Activated CD4-positive, CD25-positive, alpha-beta regulatory T cell treated with anti-CD3 and anti-CD28 coated beads, Interleukin-2, amount 50 U/mL, for 16 hours (primary cell): ENCODE results near the gene BST1.
A peak's percentile ranks its signal among the peaks of the same experiment; 100 is the strongest.
"Not testable (repeated sequence)": the region's sequence is repeated elsewhere in the genome, so short reads cannot be mapped to it uniquely, and the experiment has no call there.

Source experiments
- DNase-seq: peaks from one replicate; pipeline ENCODE4 v3.0.0-alpha.2; 2020; ENCODE audit warnings: low read depth, low spot score

Gene BST1

DNA sequence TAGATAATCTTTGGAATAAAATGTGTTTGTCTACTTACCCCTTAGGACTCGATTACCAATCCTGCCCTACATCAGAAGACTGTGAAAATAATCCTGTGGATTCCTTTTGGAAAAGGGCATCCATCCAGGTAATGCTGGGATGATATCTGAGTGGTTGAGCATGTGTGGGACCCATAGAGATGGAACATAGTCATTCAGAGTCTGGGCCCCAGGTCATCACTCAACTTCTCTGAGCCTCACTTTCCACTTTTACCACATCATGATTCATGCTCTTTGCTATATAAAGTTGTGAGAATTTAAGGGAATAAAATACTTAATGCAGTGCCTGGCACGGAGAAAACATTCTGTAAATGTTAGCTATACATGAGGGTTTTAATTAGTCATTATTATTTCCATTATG is 8.9 kb downstream of the BST1 start:
- DNase-seq: no peak

DNA sequence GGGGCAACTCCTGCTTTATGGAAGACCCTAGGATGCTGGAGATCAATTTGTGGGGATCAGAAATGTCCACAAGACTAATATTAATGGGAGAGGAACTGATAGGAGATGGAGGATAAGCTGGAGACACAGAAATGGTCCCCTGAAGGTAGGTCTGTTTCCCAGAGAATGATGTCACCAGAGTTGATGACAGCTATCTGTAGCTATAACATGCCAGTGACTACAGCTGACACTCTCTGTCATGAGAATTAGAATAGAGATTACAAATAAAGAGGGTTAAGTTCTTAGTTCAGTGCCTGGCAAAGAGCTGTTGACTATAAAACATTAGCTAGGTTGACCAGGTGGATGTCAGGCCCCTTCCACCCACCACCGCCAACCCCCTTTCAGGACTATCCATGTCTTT is 9.3 kb downstream of the BST1 start:
- no peak for DNase-seq

GRCh38 chr4:15714141-15714540 is 11.3 kb downstream of the BST1 start:
- no peak for DNase-seq

DNA sequence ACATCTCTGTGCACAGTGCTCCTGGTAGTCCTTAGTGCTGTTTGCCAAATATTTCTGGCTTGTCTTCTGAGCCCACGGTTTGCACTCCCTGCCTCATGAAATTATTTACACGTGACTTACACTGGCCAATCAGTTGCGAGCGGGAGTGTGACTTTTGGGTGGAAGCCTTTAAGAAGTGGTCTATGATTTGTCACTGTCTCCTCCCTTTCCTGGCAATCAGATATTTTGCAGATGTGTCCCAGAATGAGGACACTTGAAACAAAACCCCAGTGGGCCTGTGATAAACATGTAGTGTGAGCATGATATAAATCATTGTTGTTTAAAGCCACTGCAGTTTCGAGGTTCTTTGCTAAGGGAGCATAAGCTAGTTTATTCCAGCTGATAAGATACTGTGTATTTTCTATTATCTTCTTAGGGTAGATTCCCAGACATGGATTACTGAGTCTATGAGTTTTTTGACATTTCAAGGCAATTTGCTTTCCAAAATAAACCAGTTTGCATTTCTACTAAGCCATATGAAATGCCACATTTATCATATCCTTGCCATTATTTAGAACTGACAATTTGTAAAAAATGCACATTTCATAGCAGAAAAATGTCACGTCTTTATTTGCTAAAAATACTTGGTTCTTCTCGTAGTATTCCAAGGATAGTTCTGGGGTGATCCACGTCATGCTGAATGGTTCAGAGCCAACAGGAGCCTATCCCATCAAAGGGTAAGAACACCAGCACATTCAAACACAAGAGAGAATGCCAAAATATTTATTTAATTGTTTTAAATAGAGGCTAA is 12.0 kb downstream of the BST1 start:
- DNase-seq: no peak

GRCh38 chr4:15716115-15716514 is 13.2 kb downstream of the BST1 start:
- no peak for DNase-seq

- no peak for DNase-seq
These were observed 14.2 kb downstream of the BST1 start for GRCh38 chr4:15717086-15717485.

DNA sequence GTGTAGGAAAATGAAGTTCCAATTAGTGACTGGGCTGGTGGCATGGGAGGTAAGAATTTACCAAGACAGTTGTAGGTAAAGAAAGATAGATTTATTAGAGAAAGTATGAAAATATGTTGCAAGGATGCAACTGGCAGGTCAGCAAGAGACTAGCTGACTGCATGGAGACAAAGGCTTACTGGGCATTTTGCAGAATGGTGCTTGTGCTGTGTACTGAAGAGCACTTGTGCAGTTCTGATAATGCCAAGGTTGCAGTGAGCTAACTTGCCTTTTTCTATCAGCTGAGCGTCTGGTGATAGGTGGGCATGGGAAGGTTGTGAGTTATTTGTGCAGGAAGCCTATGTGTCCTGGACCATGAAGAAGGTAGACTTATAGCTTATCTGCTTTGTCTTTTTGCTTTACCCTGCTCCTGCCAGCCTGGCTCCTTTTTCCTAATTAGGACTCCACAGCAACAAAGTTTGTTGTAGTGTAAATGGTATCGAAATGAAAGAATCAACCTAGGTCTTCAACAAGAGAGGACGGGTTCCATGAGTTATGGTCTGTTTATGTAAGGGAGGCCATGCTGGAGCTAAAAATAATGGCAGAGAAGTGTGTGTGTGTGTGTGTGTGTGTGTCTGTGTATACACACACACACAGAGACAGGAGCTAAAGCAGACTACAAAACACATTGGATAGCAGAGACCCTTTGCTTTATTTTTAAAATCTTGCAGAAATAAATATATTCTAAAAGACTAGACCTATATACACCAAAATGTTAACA is 15.0 kb downstream of the BST1 start:
- DNase-seq: no peak

GRCh38 chr4:15718465-15718864 is 15.6 kb downstream of the BST1 start:
- DNase-seq: no peak

GRCh38 chr4:15718959-15719358 is 16.1 kb downstream of the BST1 start:
- no peak for DNase-seq

DNA sequence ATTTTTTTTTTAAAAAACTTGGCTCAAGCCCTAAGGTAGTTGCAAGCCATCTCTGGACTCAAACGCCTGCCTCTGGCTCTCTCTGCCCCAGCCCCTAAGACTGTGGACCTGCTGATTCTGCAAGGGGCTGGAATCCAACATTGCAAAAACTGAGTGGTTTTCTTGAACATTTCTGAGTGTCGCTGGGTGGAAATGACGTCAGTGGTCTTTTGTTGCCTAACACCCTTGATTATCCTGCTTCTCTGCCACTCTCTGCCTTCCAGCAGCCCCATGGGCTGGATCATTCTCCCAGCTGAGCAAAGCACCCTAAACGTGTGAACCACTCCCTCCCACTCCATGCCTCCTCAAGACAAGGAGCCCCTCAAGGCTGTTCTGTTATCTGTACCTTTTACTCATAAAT is 16.6 kb downstream of the BST1 start:
- DNase-seq: no peak

DNA sequence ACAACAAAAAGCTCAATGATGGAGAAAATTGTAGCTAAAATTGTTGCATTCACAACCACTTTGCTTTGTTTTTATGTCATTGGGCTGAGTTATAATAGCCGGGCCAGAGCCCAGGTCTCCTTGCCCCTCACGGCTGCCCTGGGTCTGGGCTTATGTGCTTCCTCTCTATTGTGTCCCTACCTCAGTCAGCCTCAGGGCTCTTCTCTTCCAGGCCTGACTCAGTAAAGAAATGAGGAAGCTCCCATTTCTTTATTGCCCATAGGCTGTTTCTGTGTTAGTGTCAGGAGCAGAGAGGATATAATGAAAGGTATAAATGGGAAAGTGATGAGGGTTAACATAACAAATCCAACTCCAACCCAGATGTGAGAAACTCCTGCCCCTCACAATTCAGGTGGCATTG is 18.0 kb downstream of the BST1 start:
- no peak for DNase-seq

- DNase-seq: no peak
These were observed 22.7 kb downstream of the BST1 start for GRCh38 chr4:15725608-15726007.

DNA sequence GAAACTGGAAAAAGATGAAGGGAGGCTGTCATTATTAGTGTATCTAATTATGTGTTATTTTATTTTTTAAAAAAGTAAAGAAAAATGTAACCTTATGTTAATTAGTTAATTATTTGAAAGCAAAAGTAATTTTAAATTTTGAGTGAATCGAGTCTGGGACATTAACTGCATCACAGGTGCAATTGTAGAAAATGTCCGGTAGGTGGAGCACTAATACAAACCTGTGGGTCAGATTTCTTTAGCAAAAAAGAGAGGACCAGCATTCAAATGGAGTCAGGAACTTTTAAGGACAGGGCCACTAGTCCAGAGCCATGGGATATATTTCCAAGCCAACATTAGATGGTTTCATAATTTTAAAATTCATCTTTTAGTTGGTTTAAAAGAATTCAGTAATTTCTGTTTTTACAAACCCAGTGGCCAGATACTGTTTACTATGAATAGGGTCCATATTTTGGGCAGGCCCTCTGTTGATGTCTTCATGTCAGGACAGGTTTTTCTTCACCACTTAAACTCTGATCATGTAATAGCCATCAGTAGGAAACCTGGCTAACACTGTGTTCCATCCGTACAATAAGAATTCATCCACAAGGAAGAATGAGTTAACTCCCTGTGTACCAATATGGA is 27.2 kb downstream of the BST1 start:
- DNase-seq: peak; percentile 6

GRCh38 chr4:15733061-15733460 is 30.2 kb downstream of the BST1 start:
- not testable (repeated sequence) for DNase-seq

DNA sequence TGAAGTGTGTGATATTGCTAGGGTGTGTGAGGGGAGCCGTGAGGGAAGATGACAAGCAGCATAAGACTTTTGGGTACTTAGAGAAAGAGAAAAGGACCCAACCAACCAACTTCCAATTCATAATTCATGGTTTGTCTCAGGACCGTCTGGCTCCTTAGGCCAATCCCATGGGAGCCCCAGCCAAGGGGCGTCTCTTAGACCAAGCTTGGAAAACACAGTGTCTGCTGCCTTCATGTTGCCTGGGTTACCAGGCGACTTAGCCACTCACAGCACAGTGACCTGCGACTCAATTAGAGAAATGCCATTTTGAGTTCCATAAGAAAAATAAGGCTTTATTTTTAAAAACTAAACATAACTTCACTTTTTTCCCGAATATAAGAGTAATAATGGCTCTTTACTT is 32.7 kb downstream of the BST1 start:
- no peak for DNase-seq

GRCh38 chr4:15736514-15737050 is 33.7 kb downstream of the BST1 start:
- no peak for DNase-seq

DNA sequence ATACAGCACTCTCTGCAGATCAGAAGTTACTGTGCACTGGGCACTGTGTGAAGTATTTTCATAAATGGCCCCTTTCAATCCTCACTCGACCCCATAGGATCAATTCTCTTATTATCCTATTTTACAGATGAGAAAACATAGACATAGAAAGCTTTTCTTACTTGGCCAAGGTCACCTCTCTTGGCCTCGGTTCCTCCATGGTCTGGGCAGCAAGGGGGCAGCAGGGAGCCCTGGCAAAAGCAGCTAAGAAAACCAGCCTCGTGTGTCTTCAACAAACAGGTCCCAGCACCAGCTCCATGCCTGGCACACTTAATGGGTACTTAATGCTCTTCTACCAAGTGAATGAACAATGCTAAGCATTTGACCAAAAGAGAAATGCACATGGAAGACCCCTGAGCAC is 34.4 kb downstream of the BST1 start:
- no peak for DNase-seq

DNA sequence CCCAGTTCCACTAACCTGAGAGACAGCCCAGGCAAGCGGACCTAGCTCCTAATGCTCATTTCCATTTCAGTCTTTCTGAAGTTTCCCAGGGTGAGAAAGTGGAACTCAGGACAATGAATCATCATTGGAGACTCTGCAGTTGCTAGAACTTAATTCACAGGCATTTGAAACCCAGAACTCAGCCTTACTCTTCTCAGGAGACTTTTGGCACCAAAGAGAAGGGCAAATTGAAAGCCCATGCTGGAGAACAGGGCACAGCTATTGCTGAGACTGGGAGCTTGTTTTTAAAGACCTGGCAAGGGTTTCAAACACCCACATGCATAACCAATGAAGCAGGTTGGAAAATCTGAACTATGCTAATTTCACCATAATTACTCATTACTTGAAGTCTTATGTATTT is 36.0 kb downstream of the BST1 start:
- no peak for DNase-seq

DNA sequence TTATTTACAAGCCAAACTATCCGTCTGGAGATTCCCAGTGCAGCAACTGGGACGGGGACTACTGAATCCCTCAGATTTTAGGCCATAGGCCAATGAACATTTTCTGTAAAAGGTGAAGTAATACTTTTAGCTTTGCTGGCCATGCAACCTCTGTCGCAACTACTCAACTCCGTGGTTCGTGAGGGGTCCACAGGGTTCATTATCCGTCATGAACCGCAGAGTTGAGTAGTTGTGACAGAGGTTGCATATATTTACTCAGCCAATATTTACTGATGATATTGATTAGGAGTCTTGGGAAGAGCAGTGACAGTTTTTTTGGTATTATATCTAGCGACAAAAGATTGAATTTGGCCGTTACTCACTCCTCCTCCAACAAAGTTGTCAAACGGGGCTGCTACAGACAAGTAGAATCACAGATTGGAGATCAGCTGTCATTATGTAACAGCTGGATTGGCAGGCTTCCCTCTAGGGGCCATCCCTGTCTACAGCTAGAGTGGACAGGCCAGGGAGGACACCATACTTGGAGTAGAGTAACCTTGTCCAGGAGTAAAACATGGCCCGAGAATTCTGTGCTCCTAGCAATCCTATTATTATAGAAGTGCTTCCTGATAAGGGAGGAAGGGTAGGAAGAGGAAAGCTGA is 38.0 kb downstream of the BST1 start:
- DNase-seq: no peak

- no peak for DNase-seq
These were observed 39.3 kb downstream of the BST1 start for GRCh38 chr4:15742083-15742582.

- DNase-seq: no peak
These were observed 39.8 kb downstream of the BST1 start for GRCh38 chr4:15742637-15743036.

DNA sequence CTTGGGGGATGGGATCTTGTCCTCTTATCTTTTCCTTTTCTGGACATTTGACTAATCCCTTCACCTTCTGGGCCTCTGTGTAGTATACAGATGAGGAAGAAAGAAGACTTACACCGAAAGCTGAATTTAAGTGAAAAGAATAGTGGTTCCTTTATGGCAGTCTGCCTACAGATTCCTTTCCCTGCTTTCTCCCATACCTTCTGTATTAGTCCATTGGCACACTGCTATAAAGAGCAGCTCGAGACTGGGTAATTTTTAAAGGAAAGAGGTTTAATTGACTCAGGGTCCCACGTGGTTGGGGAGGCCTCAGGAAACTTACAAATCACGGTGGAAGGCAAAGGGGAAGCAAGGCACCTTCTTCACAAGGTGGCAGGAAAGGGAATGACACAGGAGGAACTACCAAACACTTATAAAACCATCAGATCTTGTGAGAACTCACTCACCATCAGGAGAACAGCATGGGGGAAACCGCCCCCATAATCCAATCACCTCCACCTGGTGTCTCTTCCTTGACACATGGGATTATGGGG is 41.2 kb downstream of the BST1 start:
- no peak for DNase-seq
